ENCODE results near the gene RSPH3. TPM values are rescaled to one million over a fixed set of nuclear protein-coding genes. Genes with fewer than 3 reads are reported as not detected.

The RSPH3 gene
- total RNA-seq, 2 experiments from 2014 or later, result 6.5 to 9.3 TPM

DNA sequence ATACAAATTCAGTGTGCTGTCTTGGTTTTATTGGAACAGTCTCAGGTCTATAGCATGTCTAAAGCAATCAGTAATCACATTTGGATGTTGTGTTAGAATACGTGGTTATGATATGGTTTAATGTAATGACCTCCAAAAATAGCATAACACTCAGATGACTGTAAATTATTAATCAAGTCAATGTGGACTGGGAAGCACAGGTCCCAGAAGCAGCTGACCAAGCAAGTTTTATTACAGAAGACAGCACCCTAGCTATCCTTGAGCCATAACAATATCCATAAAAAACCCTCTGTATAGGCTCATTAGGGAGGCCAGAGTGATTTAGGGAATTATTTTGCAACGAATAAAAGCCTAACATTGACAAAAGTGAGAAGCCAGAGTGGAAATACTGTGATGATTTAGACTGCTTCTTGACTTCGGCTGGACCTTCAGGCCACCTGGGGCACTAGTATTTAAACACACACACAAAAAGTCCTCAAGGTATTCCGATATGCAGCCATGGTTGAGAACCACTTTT, 66.9 kb downstream of the RSPH3 start:
- no peak for DNase-seq
- no peak for ATAC-seq
- no peaks in the 10 kb centered on the region for H3K36me3 Mint-ChIP-seq (ENCODE audit: low read depth)
- H3K4me1 Mint-ChIP-seq, result no peaks in the 10 kb centered on the region
- H3K9me3 Mint-ChIP-seq (ENCODE audit: low read depth), result no peaks in the 10 kb centered on the region
- no peak overlapping the region for H3K27ac Mint-ChIP-seq
- no peaks in the 10 kb centered on the region for H3K27me3 Mint-ChIP-seq
- CTCF ChIA-PET, result no interaction called here
- POLR2A ChIA-PET, result no interaction called here
- H3K4me3 Mint-ChIP-seq, result no peak overlapping the region
- intact Hi-C loops (cut with DNase I, micrococcal nuclease), result no loop called here

DNA sequence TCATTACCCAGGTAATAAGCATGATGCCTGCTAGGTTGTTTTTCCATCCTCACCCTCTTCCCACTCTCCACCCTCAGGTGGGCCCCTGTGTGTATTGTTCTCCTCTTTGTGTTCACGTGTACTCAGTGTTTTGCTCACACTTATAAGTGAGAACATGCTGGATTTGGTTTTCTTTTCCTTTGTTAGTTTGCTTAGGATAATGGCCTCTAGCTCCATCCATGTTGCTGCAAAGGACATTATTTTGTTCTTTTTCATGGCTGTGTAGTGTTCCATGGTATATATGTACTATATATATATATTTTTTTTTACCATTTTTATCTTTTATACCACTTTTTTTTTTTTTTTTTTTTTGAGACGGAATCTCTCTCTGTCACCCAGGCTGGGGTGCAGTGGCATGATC, 71.9 kb downstream of the RSPH3 start:
- Mint-ChIP-seq H3K4me1 (no peaks in the 10 kb centered on the region), H3K9me3 (ENCODE audit: low read depth) (peaks cover 2% of the 10 kb centered on the region), H3K36me3 (ENCODE audit: low read depth) (no peaks in the 10 kb centered on the region), H3K27ac (no peak overlapping the region), H3K27me3 (no peaks in the 10 kb centered on the region), H3K4me3 (no peak overlapping the region)
- no peak for DNase-seq
- ChIA-PET POLR2A (no interaction called here), CTCF (interaction anchor here (1.1 kb wide), 1 partner anchor 241 kb away, joined by 3 read pairs; the partner anchor contains the start of gene FNDC1)
- no peak for ATAC-seq
- intact Hi-C loops (cut with DNase I, micrococcal nuclease), result no loop called here

DNA sequence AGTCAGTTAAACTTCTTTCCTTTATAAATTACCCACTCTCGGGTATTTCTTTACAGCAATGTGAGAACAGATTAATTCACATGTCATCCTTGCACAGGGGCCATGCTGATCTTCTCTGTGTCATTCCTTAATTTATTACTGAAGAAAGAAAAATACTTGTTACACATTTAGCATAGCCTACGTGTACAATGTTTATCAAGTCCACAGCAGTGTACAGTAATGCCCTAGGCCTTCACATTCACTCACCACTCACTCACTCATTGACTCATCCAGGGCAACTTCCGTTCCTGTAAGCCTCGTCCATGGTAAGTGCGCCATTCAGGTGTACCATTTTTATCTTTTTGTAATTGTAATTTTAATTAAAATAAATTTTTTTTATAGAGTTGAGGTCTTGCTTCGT, 73.6 kb downstream of the RSPH3 start:
- H3K27ac Mint-ChIP-seq, result no peak overlapping the region
- no peaks in the 10 kb centered on the region for H3K27me3 Mint-ChIP-seq
- intact Hi-C loops (cut with DNase I, micrococcal nuclease), result no loop called here
- POLR2A ChIA-PET, result no interaction called here
- no peaks in the 10 kb centered on the region for H3K4me1 Mint-ChIP-seq
- CTCF ChIA-PET, result no interaction called here
- no peak for DNase-seq
- H3K9me3 Mint-ChIP-seq (ENCODE audit: low read depth), result peaks cover 2% of the 10 kb centered on the region
- H3K36me3 Mint-ChIP-seq (ENCODE audit: low read depth), result no peaks in the 10 kb centered on the region
- no peak for ATAC-seq
- no peak overlapping the region for H3K4me3 Mint-ChIP-seq

- H3K4me3 Mint-ChIP-seq, result no peak overlapping the region
- no peak for ATAC-seq
- ChIA-PET CTCF (no interaction called here), POLR2A (no interaction called here)
- H3K36me3 Mint-ChIP-seq (ENCODE audit: low read depth), result no peaks in the 10 kb centered on the region
- intact Hi-C loops (cut with DNase I, micrococcal nuclease), result no loop called here
- DNase-seq, result no peak
- no peaks in the 10 kb centered on the region for H3K4me1 Mint-ChIP-seq
- no peaks in the 10 kb centered on the region for H3K27me3 Mint-ChIP-seq
- H3K27ac Mint-ChIP-seq, result no peak overlapping the region
- H3K9me3 Mint-ChIP-seq (ENCODE audit: low read depth), result peaks cover 2% of the 10 kb centered on the region
These were observed 75.2 kb downstream of the RSPH3 start for GRCh38 chr6:158924499-158925455.

DNA sequence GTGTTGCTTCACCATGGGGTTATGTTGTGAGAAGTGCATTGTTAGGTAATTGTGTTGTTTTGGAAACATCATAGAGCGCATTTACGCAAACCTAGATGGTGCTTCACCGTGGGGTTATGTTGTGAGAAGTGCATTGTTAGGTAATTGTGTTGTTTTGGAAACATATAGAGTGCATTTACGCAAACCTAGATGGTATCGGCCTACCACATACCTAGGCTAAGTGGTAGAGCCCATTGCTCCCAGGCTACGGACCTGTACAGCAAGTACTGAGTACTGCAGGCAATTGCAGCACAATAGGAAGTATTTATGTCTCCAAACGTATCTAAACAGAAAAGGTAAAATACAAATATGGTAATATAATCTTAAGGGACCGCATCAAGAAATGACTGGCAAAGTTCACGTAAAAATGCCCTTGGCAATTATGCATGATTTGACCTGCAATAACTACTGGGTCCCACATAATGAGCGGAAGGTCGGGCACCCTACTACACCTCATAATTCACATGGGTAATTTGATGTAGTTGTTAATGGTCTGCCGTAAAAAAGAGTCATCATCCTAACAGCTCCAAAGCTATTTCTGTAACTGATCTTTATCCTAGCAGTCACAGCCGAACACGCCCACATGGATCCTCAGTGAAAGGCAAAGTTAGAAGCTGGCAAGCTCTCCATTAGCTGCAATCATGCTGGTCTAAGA, 76.0 kb downstream of the RSPH3 start:
- Mint-ChIP-seq H3K4me3 (no peak overlapping the region), H3K9me3 (ENCODE audit: low read depth) (peaks cover 2% of the 10 kb centered on the region), H3K4me1 (no peaks in the 10 kb centered on the region), H3K27ac (no peak overlapping the region), H3K27me3 (no peaks in the 10 kb centered on the region), H3K36me3 (ENCODE audit: low read depth) (no peaks in the 10 kb centered on the region)
- intact Hi-C loops (cut with DNase I, micrococcal nuclease), result no loop called here
- ATAC-seq (no peak), DNase-seq (no peak)
- CTCF ChIA-PET, result interaction anchor here (0.6 kb wide), 1 partner anchor 112 kb away, joined by 4 read pairs; no protein-coding TSS in a partner anchor
- POLR2A ChIA-PET, result no interaction called here

Other genes with a start within 250 kb of the RSPH3 start
- gene EZR, start 180.8 kb downstream of the RSPH3 start, total RNA-seq, result 100 to 1,000 TPM; 197 to 203 TPM
- gene TAGAP, start 44.8 kb upstream of the RSPH3 start, total RNA-seq, result 10 to 100 TPM; 44.8 to 51.0 TPM
- gene FNDC1, start 169.2 kb upstream of the RSPH3 start, total RNA-seq, result not detected

Measured in activated CD4-positive, alpha-beta T cell treated with anti-CD3 and anti-CD28 coated beads for 36 hours (primary cell).